ENCODE data around the gene TFPI. TPM values are rescaled to one million over a fixed set of nuclear protein-coding genes. Genes with fewer than 3 reads are reported as not detected.
"Not testable (repeated sequence)": the region's sequence is repeated elsewhere in the genome, so short reads cannot be mapped to it uniquely, and the experiment has no call there.

Gene TFPI
- total RNA-seq, 3 donors from 2014 or later, result 16.3 to 46.7 (median 31.5) TPM

DNA sequence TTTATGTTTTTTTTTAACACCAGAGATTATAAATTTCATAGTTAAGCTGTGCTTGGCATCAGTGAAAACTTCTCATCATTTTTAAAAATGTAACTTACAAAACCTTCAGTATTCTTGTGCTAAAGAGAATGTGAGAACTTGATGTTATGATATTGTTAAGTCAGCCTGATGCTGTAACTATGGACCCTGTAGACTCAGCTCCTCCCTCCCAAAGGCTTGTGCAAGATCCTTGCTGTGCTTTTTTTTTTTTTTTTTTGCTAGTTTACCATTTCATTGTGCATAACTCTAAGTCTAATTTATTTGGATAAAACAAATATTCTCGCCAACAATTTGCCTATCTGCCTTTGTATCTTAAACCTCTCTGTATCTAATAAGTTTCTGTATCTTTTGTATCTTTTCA is 12.9 kb upstream of the TFPI start:
- DNase-seq, result no peak
- intact Hi-C loops (cut with DNase I, micrococcal nuclease), result no loop called here
- H3K4me3 ChIP-seq, result no peak overlapping the region
- H3K36me3 ChIP-seq (ENCODE audit: low read depth), result no peaks in the 10 kb centered on the region
- no peaks in the 10 kb centered on the region for H3K4me1 ChIP-seq (ENCODE audit: low read depth)
- H3K9me3 ChIP-seq, result no peaks in the 10 kb centered on the region
- ATAC-seq, result no peak
- TF ChIP-seq, protein P1, sequence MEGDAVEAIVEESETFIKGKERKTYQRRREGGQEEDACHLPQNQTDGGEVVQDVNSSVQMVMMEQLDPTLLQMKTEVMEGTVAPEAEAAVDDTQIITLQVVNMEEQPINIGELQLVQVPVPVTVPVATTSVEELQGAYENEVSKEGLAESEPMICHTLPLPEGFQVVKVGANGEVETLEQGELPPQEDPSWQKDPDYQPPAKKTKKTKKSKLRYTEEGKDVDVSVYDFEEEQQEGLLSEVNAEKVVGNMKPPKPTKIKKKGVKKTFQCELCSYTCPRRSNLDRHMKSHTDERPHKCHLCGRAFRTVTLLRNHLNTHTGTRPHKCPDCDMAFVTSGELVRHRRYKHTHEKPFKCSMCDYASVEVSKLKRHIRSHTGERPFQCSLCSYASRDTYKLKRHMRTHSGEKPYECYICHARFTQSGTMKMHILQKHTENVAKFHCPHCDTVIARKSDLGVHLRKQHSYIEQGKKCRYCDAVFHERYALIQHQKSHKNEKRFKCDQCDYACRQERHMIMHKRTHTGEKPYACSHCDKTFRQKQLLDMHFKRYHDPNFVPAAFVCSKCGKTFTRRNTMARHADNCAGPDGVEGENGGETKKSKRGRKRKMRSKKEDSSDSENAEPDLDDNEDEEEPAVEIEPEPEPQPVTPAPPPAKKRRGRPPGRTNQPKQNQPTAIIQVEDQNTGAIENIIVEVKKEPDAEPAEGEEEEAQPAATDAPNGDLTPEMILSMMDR (IDR thresholded peaks at IDR 0.05), result no peak

DNA sequence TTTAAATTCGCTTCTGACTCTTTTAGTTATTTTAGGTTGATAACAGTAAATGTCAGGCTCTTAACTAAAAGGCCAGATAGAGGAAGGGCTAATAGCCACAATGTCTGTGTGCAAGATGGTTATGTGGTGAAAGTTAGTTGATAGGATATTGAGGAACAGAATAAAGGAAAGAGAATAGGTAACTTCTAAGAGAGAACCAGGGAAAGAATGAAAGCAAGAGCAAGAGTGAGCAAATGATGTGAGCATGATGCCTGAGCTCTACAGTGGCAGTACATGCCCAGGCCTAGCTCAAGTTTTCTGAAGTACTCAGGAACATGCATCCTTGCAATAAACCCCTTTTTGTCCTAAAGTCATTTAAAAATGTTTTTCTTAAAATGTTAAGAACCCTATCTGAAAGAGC is 12.5 kb upstream of the TFPI start:
- TF ChIP-seq, protein P1 (IDR thresholded peaks at IDR 0.05), result no peak
- intact Hi-C loops (cut with DNase I, micrococcal nuclease), result no loop called here
- Histone ChIP-seq H3K4me1 (ENCODE audit: low read depth) (no peaks in the 10 kb centered on the region), H3K4me3 (no peak overlapping the region), H3K9me3 (no peaks in the 10 kb centered on the region), H3K36me3 (ENCODE audit: low read depth) (no peaks in the 10 kb centered on the region)
- ATAC-seq, result no peak
- no peak for DNase-seq

- Histone ChIP-seq H3K4me1 (ENCODE audit: low read depth) (no peaks in the 10 kb centered on the region), H3K36me3 (ENCODE audit: low read depth) (no peaks in the 10 kb centered on the region), H3K9me3 (no peaks in the 10 kb centered on the region), H3K4me3 (no peak overlapping the region)
- ATAC-seq, result no peak
- TF ChIP-seq, protein P1 (IDR thresholded peaks at IDR 0.05), result no peak
- no peak for DNase-seq
- intact Hi-C loops (cut with DNase I, micrococcal nuclease), result no loop called here
Measured at GRCh38 chr2:187566266-187566665, 12.0 kb upstream of the TFPI start.

GRCh38 chr2:187565618-187566017 is 11.4 kb upstream of the TFPI start:
- not testable (repeated sequence) for H3K9me3 ChIP-seq, ATAC-seq, DNase-seq

DNA sequence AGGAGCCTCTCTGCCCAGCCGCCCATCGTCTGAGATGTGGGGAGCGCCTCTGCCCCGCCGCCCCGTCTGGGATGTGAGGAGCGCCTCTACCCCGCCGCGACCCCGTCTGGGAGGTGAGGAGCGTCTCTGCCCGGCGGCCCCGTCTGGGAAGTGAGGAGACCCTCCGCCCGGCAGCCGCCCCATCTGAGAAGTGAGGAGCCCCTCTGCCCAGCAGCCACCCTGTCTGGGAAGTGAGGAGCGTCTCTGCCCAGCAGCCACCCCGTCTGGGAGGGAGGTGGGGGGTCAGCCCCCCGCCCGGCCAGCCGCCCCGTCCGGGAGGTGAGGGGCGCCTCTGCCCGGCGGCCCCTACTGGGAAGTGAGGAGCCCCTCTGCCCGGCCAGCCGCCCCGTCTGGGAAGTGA is 2.3 kb upstream of the TFPI start:
- H3K4me1 ChIP-seq (ENCODE audit: low read depth); ATAC-seq; H3K36me3 ChIP-seq (ENCODE audit: low read depth); intact Hi-C loops (cut with DNase I, micrococcal nuclease); H3K4me3 ChIP-seq; DNase-seq; H3K9me3 ChIP-seq: not testable (repeated sequence)

More at GRCh38 chr2:187565618-187566017, 11.4 kb upstream of the TFPI start:
- H3K4me1 ChIP-seq (ENCODE audit: low read depth); intact Hi-C loops (cut with DNase I, micrococcal nuclease); H3K4me3 ChIP-seq; H3K36me3 ChIP-seq (ENCODE audit: low read depth): not testable (repeated sequence)

GRCh38 chr2:187554704-187555082 is 458 bp upstream of the TFPI start:
- DNase-seq (no peak), ATAC-seq (no peak)
- Histone ChIP-seq H3K4me1 (ENCODE audit: low read depth) (peaks cover 11% of the 10 kb centered on the region), H3K4me3 (no peak overlapping the region), H3K36me3 (ENCODE audit: low read depth) (no peaks in the 10 kb centered on the region), H3K9me3 (no peaks in the 10 kb centered on the region)
- intact Hi-C loops (cut with DNase I, micrococcal nuclease), result no loop called here
- TF ChIP-seq, protein P1 (IDR thresholded peaks at IDR 0.05), result no peak

Measured in mucosa of descending colon (tissue), 3 donors.